Fibroblast of lung (primary cell): ENCODE results near the gene FHAD1.

Experiments used
- EZH2 ChIP-seq: IDR thresholded peaks from 2 replicates; pipeline ENCODE4 v1.5.1; 2012; ENCODE audit warnings: low read length, control low read depth, mild to moderate bottlenecking; ENCODE audit errors: missing control alignments
- TF ChIP-seq, protein P1 (sequence below), 2 donors: IDR thresholded peaks in 1 of 2; conservative IDR thresholded peaks in 1 of 2; 1 replicate in 1 of 2; 2 replicates in 1 of 2; pipeline ENCODE4 v1.5.1; 2011 to 2012; ENCODE audit warnings: low read length in 2 of 2, control low read depth in 1 of 2, inconsistent platforms in 1 of 2, low read depth in 1 of 2, mild to moderate bottlenecking in 1 of 2

DNA sequence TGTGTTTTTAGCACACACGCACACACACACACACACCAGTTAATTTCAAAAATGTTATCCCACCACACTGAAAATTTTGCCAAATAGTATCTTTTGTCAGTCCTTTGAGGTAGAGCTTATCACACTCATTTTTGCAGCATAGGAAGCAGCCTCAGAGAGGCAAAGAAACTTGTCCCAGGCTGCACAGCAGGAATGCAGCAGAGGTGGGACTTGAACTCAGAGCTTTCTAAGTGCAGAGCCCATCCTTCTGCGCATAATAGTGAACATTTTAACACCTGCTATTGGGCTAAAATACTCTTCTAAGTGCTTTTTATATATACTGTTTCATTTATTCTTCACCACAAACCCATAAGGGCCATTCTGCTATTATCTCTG, 15.0 kb downstream of the FHAD1 start:
- TF ChIP-seq EZH2 = no peak
- TF ChIP-seq, protein P1, sequence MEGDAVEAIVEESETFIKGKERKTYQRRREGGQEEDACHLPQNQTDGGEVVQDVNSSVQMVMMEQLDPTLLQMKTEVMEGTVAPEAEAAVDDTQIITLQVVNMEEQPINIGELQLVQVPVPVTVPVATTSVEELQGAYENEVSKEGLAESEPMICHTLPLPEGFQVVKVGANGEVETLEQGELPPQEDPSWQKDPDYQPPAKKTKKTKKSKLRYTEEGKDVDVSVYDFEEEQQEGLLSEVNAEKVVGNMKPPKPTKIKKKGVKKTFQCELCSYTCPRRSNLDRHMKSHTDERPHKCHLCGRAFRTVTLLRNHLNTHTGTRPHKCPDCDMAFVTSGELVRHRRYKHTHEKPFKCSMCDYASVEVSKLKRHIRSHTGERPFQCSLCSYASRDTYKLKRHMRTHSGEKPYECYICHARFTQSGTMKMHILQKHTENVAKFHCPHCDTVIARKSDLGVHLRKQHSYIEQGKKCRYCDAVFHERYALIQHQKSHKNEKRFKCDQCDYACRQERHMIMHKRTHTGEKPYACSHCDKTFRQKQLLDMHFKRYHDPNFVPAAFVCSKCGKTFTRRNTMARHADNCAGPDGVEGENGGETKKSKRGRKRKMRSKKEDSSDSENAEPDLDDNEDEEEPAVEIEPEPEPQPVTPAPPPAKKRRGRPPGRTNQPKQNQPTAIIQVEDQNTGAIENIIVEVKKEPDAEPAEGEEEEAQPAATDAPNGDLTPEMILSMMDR (conservative IDR thresholded peaks at IDR 0.05 in 1 of 2, IDR thresholded peaks at IDR 0.05 in 1 of 2; ENCODE audit: low read depth in 1 of 2, low read length in 2 of 2) = no peak
